EH (cell line): ENCODE measurements around the gene ROPN1B.

ENCODE experiments used
- DNase-seq: peaks from one replicate; pipeline ENCODE4 v3.0.0-alpha.2; 2015; ENCODE audit warnings: low read depth

The ROPN1B gene

DNA sequence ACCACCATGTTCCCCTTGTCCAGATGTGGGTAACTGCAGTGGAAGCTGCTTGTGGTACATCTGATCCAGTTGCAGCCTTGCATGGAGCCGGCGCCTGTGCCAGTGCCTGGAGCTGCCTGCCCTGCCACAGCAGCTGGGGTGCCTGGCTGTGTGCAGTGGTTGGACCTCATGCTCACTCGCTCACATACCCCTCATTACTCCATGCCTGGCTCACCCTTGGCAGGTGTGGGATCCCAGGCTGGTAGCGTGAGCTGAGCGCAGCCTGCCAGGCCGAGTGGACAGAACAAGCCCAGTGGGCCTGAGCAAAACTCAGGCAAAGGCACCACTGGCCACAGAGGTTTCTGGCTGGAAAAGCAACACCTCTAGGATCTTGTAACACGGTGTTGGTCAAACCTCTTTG lies 35.7 kb downstream of the ROPN1B start:
- DNase-seq, result no peak

DNA sequence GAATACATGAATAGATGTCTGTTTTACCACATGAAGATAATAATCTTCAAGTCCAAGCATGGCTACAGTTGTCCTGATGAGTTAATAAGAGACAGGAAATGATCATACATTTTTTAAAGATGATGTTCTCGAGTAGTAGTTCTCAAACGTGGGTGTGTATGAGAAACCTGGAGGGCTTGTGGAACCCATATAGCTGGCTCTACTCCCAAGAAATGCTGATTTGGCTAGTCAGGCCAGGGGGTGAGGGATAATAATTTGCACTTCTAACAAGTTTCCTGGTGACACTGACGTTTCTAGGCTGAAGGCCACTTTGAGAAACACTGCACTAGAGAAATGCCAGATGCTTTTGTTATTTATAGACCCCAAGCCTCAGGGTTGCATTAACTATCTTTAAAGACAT lies 37.0 kb downstream of the ROPN1B start:
- peak; percentile 92 for DNase-seq

DNA sequence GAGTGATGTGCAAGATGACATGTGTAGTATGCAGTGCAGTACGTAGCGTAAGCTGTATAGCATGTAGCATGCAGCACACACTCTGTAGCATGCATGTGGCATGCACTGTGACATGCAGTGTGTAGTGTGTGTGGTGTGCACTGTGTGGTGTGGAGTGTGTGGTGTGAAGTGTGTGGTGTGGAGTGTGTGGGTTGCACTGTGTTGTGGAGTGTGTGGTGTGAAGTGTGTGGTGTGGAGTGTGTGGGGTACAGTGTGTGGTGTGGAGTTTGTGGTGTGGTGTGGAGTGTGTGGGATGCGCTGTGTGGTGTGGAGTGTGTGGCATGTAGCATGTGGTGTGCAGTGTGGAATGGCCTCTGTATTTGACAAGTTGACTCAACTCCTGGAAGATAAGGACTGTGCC lies 39.2 kb downstream of the ROPN1B start:
- no peak for DNase-seq

DNA sequence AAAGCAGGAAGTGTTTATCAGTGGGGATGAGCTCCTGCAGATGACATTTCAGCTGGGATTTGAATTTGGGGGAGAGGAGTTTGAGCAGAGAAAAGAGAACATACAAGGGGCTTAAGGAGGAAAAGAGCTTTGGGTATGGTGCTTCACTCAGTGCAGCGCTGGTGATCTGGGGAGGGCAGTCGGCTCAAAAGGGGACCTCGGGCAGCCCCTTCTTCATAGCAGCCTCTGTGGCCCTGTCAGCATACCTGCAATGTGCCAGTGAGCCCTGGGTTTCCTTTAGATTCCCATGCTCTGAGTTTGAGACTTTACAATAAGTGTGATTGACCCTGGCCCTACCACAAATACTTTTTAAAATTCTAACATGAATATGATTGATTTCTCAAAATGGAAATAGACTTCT lies 40.2 kb downstream of the ROPN1B start:
- DNase-seq, result no peak

DNA sequence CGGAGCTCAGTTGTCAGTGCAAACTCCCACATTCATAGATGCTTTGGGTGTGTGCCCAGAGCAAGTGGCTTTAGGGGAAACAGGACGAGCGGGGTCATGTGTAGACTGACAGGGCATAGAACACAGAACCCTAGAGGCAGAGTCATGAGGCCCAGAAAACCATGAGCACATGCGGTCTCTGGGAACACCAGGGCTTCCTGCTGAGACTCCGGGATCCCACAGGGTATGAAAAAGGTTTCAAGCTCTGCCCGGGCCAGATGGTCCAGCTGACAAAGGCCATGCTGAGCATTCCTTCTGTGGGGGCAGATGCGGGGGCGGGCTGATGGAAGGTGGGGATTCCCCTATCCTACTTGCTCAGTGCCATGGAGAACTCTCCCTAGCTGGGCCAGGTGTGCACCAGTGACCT lies 44.8 kb downstream of the ROPN1B start:
- no peak for DNase-seq

DNA sequence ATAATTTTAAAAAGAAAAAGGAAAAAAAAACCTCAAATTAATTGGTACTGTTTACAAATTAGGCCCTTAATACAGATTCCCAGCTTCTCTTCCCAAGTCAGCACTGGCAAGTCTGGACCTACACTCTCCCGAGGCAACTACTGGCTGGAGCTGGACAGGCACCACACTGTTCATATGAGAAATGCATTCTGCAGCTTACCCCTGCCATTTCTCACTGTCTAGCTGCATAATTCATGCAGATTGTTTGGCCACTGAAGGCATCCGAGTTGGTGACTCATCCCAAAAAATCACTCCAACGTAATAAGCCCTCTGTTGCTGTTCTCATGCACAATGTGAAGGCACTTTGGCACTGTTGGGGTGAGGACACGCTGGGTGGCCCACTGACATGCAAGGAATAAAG lies 45.3 kb downstream of the ROPN1B start:
- peak; percentile 85 for DNase-seq

DNA sequence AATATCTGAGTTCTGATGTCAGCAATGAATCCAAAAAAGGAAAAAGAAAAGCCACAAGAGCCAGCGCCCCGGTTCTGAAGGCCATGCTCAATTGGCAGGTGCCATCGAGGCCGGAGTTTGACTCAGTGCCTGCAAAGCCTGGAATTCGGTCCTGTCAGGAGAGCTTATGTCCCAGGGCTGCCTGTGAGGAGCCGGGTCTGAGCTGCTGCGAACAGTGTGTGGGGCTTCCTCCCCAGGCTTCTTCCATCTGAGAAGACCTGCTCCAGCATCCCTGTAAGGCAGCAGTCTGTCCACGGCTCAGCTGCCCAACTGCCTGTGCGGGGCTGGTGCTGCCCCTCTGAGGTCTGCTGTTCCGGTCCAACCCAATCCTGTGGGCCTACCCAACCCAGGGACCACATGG lies 46.1 kb downstream of the ROPN1B start:
- DNase-seq, result no peak

DNA sequence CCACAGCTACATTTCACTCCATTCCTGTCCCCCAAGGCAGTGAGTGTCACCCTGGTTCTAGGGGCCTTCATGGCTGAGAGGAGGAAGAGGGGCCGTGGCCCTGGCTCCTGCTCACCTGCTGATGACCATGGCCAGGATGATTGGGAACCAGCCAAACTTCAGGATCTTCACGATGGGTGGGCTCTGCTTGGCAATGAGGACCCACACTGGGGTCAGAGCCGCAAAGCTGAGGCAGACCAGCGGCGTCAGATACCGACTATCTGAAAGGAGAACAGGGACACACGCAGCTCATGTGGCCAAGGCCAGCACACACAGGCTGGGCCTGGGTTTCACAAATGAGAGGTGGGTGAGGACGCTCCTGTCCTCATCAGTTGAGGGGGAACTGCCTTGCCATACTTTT lies 47.6 kb downstream of the ROPN1B start:
- DNase-seq, result no peak

DNA sequence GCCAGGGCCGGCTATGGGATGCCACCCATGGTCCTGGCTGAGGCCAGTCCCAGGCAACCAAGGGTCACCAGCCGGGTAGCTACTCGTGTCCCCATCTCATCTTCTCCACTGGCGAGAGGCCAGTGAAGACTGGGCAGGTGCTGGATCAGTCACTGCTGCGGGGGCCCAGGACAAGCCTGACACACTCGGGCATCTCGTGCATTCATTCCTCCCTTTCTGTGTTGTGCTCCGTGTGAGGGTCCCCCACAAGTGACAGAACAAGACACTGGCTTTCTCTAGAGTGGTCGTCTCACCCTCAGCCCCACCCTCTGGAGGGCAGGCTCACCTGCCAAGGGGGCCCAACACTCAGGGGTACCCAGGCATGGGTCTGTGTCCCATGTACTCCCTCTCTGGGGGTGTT lies 48.4 kb downstream of the ROPN1B start:
- DNase-seq, result no peak

DNA sequence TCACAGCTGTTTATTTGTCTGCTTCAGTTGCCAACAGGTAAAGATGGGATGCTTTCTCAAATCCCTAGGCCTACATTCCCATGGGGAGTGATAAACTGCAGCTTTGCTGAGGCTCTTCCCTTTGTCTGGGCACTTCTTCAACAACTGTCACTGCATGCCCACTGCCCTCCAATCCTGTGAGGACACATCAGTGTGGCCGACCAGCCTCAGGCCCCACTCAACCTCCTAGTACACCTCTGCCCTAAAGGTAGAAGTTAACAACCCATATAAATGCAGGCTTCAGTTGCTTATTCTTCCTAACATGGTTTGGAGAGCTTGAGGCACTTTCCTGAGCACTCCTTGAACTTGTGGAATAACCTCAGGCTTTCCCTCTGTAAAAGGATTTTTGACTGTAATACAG lies 49.6 kb downstream of the ROPN1B start:
- no peak for DNase-seq

DNA sequence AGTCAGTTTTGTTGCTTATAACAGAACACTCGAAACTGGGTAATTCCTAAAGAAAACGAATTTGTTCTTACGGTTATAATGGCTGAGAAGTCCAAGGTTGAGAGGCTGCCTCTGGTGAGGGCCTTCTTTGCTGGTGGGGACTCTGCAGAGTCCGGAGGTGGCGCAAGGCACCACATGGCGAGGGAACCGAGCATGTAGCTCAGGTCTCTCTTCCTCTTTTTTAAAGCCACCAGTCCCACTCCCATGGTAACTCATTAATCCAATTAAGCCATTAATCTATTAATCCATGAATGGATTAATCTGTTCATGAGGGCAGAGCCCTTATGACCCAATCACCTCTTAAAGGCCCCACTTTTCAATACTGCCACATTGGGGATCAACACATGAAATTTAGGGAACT lies 50.0 kb downstream of the ROPN1B start:
- no peak for DNase-seq

DNA sequence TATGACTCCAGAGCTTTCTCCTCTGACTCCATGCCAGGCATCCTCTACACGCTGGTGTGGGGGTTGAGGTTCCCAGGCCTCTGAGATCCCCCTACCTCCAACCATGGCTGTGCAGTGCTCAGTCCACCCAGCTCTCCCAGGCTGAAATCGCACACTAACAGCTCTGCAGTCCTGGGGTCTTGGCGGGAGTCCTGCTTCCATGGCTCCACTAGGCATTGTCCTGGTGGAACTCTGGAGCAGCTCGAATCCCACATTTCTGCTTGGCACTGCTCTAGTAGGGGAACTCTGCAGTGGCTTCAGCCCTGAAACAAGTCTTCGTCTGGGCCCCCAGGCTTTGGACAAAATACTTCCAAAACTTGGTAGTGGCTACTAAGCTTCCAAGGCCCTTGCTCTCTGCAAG lies 50.7 kb downstream of the ROPN1B start:
- no peak for DNase-seq

DNA sequence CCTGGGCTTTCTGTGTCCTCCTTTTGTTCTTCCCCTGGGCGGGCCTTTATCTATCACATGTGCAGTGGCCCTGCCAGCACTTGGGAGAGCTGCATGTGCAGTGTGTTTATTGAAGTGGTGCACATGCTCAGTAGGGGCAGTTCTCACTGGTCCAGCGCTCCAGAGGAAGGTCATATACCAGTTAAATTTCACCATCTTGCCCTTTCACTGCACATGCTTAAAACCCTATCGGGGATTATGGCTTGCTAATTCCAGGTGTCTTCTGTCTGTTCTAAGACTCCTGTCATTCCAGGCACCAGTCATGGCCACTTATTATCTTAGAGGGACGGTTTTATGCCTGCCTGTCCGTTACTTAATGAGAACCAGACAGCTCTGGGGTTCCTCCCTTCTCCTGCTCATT lies 52.2 kb downstream of the ROPN1B start:
- no peak for DNase-seq

DNA sequence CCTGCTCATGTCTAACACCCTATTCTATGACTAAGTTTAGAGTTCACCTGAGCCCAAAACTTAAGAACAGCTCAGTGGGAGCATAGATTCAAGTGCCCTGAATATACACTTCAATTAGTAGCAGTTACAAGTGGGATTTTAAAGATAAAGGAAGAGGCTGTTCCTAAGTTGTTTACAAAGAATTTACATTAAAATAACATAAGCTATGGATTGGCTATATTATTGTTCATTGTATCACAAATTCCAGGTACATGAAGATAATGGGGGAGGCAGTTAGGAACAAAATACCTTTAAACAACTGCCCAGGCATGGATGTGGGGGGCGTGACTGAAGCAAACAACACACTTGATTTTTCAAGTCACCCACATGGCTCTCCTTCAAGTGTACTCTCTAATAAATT lies 52.7 kb downstream of the ROPN1B start:
- no peak for DNase-seq

DNA sequence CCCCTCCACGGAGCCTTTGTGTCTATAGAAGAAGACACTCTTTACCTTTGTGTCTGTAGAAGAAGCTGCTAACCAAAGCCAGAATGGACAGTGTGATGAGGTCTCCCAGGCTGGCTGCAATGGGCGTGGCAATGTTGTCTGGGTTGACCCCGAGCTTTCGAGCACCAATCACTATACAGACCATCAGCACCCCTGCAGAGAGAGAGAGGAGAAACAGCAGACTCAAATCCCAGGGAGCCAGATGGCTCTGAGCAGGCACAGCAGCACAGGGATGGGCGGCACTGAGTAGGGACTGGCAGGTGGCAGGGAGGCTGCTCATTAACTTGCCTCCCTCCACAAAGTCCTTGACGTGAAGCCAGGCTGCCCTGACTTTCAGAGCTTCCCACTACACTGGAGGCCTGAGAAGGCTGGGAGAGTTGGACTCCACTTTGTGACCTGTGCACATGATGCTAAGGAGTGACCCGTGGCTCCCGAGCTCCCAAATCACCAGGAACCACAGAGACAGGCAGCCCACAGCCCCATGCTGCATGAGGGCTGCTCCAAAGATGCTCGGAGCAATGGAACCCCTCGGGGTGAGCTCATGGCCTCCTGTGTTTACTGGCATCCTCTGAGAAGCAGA lies 53.9 kb downstream of the ROPN1B start:
- DNase-seq, result no peak

DNA sequence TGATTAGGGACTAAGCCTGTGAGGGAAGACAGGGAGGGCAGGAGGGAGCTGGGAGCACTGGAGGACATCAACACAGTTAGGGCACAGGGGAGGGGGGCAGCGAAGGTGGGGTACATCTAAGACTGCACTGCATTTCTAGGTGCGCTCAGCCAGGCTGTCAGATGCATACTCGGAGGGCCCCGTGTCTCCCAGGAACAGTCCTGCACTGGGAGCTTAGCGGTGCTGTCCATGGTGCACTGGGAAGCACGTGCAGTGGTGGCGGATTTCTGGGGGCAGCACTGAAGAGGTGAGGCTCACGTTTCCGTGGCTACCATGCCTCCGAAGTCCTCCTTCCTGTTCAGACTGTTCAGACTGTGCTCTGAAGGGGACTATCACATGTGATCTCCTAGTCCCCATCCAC lies 54.4 kb downstream of the ROPN1B start:
- DNase-seq, result no peak

DNA sequence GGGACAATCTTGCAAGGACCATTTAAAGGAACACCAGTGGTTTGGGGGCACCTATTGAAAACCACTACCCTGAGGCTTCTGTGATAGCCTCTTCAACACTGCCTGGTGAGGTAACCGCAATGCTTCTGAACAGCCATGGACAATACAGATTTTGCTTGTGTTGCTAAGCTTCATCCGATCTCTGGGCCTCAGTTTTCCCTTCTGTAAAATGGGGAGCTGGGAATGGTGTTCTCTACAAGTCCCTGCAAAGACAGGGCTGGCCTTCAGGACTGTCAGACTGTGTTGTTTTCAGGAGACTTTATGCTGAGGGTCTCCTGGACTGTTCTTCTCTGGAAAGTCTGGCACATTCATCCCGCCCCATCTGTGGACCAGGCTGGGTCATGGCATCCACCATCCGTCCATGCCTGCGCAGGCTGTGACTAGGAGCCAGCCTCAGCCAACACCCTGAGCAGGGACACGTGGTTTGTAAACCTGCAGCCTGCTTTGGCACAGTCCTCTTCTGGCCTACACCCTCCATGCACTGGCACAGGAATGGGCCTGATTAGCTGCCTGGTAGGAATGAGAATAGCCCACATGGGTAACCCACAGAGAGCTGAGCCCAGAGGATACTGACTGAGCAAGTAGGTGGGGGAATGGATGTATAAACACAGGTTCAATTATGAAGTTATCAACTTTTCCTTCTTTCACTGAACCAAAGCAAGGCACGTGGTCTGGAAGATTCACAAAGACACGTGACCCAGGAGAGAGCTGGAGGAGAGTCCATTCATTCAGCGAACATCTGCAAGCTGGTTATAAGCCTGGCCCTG lies 55.3 kb downstream of the ROPN1B start:
- DNase-seq, result no peak

DNA sequence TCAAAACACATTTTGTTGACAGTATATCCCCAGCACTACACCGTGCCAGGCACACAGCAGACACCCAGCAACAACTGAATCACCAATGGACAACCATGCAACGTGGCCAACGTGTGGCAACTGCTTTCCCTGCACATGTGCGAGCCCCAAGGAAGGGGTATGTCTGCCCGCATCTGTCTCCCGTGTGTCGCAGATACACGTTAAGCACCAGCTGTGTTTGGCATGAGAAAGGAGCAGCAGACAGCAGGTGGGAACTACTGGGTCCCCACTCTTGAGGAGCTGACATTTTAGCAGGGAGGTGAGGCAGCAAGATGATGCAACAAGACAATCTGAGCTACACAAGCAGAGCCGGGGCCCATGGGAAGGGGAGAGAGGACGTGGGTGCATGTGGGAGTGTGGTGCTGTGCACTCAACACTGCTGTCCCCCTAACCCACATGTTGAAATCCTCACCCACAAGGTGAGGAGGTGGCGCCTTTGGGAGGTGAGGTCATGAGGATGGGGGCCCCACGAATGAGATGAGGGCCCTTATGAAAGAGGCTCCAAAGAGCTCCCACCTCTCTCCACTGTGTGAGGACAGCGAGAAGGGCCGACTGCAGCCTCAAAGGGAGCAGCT lies 56.2 kb downstream of the ROPN1B start:
- DNase-seq, result no peak

DNA sequence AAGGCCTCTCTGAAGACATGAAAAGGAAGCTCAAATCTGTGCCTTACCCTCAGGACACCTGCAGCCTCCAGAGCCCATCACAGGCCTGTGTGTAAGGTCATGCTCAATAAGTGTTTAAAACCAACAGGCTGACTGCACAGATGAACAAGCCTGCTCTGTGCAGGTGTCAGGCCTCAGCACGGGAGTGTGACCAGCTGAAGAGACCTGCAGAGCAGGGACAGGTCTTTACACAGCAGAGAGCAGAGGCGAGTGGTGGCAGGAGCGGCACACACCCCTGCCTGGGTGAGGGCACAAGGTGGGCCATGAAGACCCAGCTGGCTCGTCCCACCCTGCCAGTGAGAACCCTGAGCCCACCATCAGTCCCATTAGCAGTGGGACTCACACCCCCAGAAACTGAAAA lies 56.9 kb downstream of the ROPN1B start:
- DNase-seq, result no peak

DNA sequence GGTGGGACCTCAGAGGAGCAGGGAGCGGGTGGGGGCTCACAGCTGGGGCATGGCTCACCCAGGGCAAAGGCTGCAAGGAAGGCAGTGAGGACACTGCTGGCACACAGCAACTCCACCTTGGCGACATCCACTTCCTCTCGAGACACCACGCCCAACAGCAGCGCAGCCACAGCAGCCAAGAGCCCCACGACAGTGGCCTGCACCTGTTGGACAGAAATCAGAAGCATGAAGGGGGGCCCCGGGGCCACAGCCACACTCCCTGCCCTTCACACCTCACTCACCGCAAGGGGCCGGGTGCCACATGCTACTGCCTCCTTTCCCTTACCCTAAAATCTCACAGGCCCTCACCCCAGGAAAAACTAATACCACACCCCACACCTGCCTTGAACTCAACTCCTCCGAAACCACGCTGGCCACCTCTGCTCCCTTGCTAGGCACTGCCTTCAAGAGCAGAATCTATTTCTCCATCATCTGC lies 57.3 kb downstream of the ROPN1B start:
- no peak for DNase-seq

DNA sequence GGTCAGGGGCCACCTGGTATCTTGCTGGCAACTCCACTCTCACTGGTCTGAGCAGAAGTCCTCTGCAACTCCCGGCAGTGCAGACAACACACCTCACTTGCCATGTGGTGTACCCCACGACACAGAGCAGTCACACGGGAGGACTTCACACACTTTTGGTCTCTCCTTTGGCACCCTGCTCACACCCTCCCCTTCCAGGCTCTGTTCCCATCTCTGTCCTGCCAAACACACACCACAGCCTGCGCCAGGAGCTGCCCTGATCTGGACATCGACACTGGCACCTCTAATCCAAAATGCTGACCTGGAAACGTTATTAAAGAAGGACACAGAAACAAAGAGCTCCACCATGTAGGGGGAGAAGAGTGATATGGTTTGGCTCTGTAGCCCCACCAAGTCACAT lies 57.8 kb downstream of the ROPN1B start:
- no peak for DNase-seq

DNA sequence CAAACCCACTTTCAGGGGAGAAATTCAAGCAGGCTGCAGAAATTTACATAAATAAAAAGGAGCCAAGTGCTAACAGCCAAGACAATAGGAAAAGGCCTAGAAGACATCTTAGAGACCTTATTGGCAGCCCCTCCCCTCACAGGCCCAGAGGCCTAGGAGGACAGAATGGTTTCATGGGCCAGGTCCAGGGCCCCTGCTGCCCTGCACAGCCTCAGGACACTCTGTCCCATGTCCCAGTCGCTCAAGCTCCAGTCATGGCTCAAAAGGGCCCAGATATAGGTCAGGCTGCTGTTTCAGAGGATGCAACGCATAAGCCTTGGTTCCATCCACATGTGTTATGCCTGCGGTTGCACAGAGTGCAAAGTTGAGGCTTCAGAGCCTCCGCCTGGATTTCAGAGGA lies 59.1 kb downstream of the ROPN1B start:
- DNase-seq, result no peak

DNA sequence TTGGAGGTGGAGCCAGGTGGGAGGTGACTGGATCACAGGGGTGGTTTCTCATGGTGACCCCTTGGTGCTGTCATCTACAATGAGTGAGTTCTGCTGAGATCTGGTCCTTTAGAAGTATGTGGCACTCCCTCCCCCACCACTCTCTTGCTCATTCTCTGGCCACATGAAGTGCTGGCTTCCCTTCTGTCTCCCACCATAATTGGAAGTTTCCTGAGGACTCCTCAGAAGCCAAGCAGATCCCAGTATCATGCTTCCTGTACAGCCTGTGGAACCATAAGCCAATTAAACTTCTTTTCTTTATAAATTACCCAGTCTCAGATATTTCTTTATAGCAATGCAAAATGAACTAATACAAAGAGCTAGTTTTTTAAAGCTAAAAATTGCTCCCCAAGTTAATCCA lies 60.3 kb downstream of the ROPN1B start:
- no peak for DNase-seq

DNA sequence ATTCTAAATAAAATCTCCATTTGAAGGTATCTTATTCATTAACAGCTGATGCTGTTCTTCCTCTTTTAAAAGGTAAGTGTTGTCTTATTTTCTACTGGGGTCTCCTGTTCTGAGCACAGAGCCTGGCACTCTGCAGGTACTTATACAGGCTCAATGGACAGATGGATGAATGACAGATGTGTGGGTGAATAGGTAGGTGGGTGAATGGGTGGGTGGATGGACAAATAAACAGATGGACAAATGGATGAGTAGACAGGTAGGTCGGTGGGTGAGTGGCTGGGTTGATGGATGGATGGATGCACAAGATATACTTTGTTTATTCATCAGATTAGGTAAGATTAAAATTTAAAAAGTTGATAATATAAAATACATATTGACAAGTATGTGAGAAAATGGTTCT lies 61.5 kb downstream of the ROPN1B start:
- DNase-seq, result no peak
